ENCODE measurements around the gene DLG2.
"Not testable (repeated sequence)": the region's sequence is repeated elsewhere in the genome, so short reads cannot be mapped to it uniquely, and the experiment has no call there.

The DLG2 gene

GRCh38 chr11:85431319-85431718, 195.8 kb downstream of the DLG2 start:
- no peak for DNase-seq

- no peak for DNase-seq
Measured at GRCh38 chr11:85423794-85424193, 203.3 kb downstream of the DLG2 start.

- no peak for DNase-seq
Measured at GRCh38 chr11:85423316-85423715, 203.8 kb downstream of the DLG2 start.

GRCh38 chr11:85414175-85414574, 213.0 kb downstream of the DLG2 start:
- DNase-seq: no peak

GRCh38 chr11:85407648-85408047, 219.5 kb downstream of the DLG2 start:
- DNase-seq: no peak

GRCh38 chr11:85406841-85407240, 220.3 kb downstream of the DLG2 start:
- no peak for DNase-seq

GRCh38 chr11:85406316-85406715, 220.8 kb downstream of the DLG2 start:
- DNase-seq: no peak

- not testable (repeated sequence) for DNase-seq
Measured at GRCh38 chr11:85395515-85396055, 231.6 kb downstream of the DLG2 start.

GRCh38 chr11:85394283-85394682, 232.9 kb downstream of the DLG2 start:
- DNase-seq: no peak

- no peak for DNase-seq
Measured at GRCh38 chr11:85391141-85391540, 236.0 kb downstream of the DLG2 start.

- DNase-seq: no peak
Measured at GRCh38 chr11:85385547-85385946, 241.6 kb downstream of the DLG2 start.

- DNase-seq: no peak
Measured at GRCh38 chr11:85385111-85385510, 242.0 kb downstream of the DLG2 start.

- DNase-seq: no peak
Measured at GRCh38 chr11:85379066-85379465, 248.1 kb downstream of the DLG2 start.

- DNase-seq: no peak
Measured at GRCh38 chr11:85377901-85378300, 249.2 kb downstream of the DLG2 start.

- DNase-seq: no peak
Measured at GRCh38 chr11:85359859-85360258, 267.3 kb downstream of the DLG2 start.

- DNase-seq: no peak
Measured at GRCh38 chr11:85355921-85356320, 271.2 kb downstream of the DLG2 start.

- not testable (repeated sequence) for DNase-seq
Measured at GRCh38 chr11:85349539-85349938, 277.6 kb downstream of the DLG2 start.

GRCh38 chr11:85348945-85349344, 278.2 kb downstream of the DLG2 start:
- no peak for DNase-seq

- DNase-seq: no peak
Measured at GRCh38 chr11:85347291-85347690, 279.9 kb downstream of the DLG2 start.

- DNase-seq: no peak
Measured at GRCh38 chr11:85346484-85346883, 280.7 kb downstream of the DLG2 start.

GRCh38 chr11:85340846-85341245, 286.3 kb downstream of the DLG2 start:
- not testable (repeated sequence) for DNase-seq

- DNase-seq: no peak
Measured at GRCh38 chr11:85318573-85318972, 308.6 kb downstream of the DLG2 start.

- DNase-seq: no peak
Measured at GRCh38 chr11:85316967-85317366, 310.2 kb downstream of the DLG2 start.

- no peak for DNase-seq
Measured at GRCh38 chr11:85313741-85314140, 313.4 kb downstream of the DLG2 start.

GRCh38 chr11:85310479-85310878, 316.7 kb downstream of the DLG2 start:
- DNase-seq: no peak

GRCh38 chr11:85307366-85307765, 319.8 kb downstream of the DLG2 start:
- DNase-seq: peak; percentile 83

Measured in fibroblast of skin of right quadriceps (primary cell).